Liver (tissue), 9 donors: Measurements from ENCODE around the gene SLC13A1. TPM values are rescaled to one million over a fixed set of nuclear protein-coding genes. Genes with fewer than 3 reads are reported as not detected.

Experiments used
- DNase-seq: peaks from one replicate; pipeline ENCODE4 v3.0.0-alpha.2; 2017; ENCODE audit warnings: low spot score
- H3K27ac ChIP-seq, 2 donors: one replicate each; pipeline ENCODE4 v1.7.0; 2013; ENCODE audit warnings: inconsistent platforms in 2 of 2, low read length in 2 of 2, control low read depth in 1 of 2, low read depth in 1 of 2, mild to moderate bottlenecking in 1 of 2
- H3K27me3 ChIP-seq, 4 donors: one replicate each; pipeline versions ENCODE4 v1.6.1 to v1.7.0; 2013; ENCODE audit warnings: low read length in 3 of 4, inconsistent platforms in 1 of 4, mild to moderate bottlenecking in 1 of 4, moderate library complexity in 1 of 4; ENCODE audit not compliant: control insufficient read depth in 4 of 4, insufficient read depth in 4 of 4
- H3K36me3 ChIP-seq, 4 donors: one replicate each; pipeline versions ENCODE4 v1.6.1 to v1.7.0; 2013; ENCODE audit warnings: low read length in 3 of 4, mild to moderate bottlenecking in 3 of 4, low read depth in 1 of 4, moderate library complexity in 1 of 4; ENCODE audit not compliant: control insufficient read depth in 4 of 4, insufficient read depth in 3 of 4
- H3K4me1 ChIP-seq, 4 donors: one replicate each; pipeline versions ENCODE4 v1.6.1 to v1.7.0; 2013; ENCODE audit warnings: low read length in 3 of 4, mild to moderate bottlenecking in 3 of 4, moderate library complexity in 1 of 4; ENCODE audit not compliant: control insufficient read depth in 4 of 4, insufficient read depth in 4 of 4
- H3K4me3 ChIP-seq, 3 donors: one replicate each; pipeline versions ENCODE4 v1.6.1 to v1.7.0; 2013; ENCODE audit warnings: low read length in 3 of 3, control low read depth in 1 of 3, low read depth in 1 of 3, mild to moderate bottlenecking in 1 of 3
- H3K9ac ChIP-seq, 2 donors: one replicate each; pipeline ENCODE4 v1.7.0; 2013; ENCODE audit warnings: low read length in 2 of 2, mild to moderate bottlenecking in 2 of 2, moderate library complexity in 2 of 2, control low read depth in 1 of 2, low read depth in 1 of 2
- H3K9me3 ChIP-seq, 4 donors: one replicate each; pipeline versions ENCODE4 v1.6.1 to v1.7.0; 2013; ENCODE audit warnings: low read length in 3 of 4; ENCODE audit not compliant: control insufficient read depth in 4 of 4
- ATF3 ChIP-seq: IDR thresholded peaks from 2 replicates; pipeline ENCODE4 v1.6.1; 2016; ENCODE audit warnings: antibody characterized with exemption
- FOXA1 ChIP-seq: IDR thresholded peaks from 2 replicates; pipeline ENCODE4 v1.6.1; 2016; ENCODE audit warnings: antibody characterized with exemption
- HNF4G ChIP-seq: IDR thresholded peaks from 2 replicates; pipeline ENCODE4 v1.6.1; 2016; ENCODE audit warnings: antibody characterized with exemption
- RAD21 ChIP-seq, 2 donors: IDR thresholded peaks; 2 replicates each; pipeline ENCODE4 v1.6.1; 2016; ENCODE audit warnings: antibody characterized with exemption in 2 of 2, mild to moderate bottlenecking in 2 of 2
- REST ChIP-seq: IDR thresholded peaks from 2 replicates; pipeline ENCODE4 v1.6.1; 2016; ENCODE audit warnings: antibody characterized with exemption, mild to moderate bottlenecking
- SP1 ChIP-seq: IDR thresholded peaks from 2 replicates; pipeline ENCODE4 v1.6.1; 2018; ENCODE audit warnings: antibody characterized with exemption, mild to moderate bottlenecking
- TAF1 ChIP-seq: conservative IDR thresholded peaks from 2 replicates; pipeline ENCODE4 v1.6.1; 2016; ENCODE audit warnings: antibody characterized with exemption, mild to moderate bottlenecking
- YY1 ChIP-seq: IDR thresholded peaks from 2 replicates; pipeline ENCODE4 v1.6.1; 2016; ENCODE audit warnings: antibody characterized with exemption, mild to moderate bottlenecking
- ZBTB33 ChIP-seq: IDR thresholded peaks from 2 replicates; pipeline ENCODE4 v1.6.1; 2016; ENCODE audit warnings: antibody characterized with exemption
- WGBS: extraction: QIAGEN DNeasy Blood & Tissue Kit; methylation state at CpG from one replicate; pipeline ENCODE4 v1.1.7; 2013; 5-methylcytosine and 5-hydroxymethylcytosine counted together
- polyA plus RNA-seq, 2 donors: library from polyadenylated mRNA; stranded (reverse) in 1 of 2; unstranded in 1 of 2; fragments of 200-250 nt in 1 of 2; fragments of >200 nt in 1 of 2; fragmentation: Nextera tagmentation in 1 of 2; extraction: Ambion mirVana in 1 of 2; gene quantifications; one replicate each; pipeline versions ENCODE4 v1.2.1 to v1.2.3, GENCODE V29; 2013 to 2015
- total RNA-seq, 2 donors: library from RNA; depleted of rRNA; stranded (reverse); fragments of >200 nt; gene quantifications; one replicate each; pipeline ENCODE4 v1.2.3, GENCODE V29; 2014
- donor health status: healthy.
- donor health status: healthy.
- donor health status: healthy.
- donor health status: healthy.
- donor health status: healthy.

Gene SLC13A1
- total and polyA plus RNA-seq, 4 donors: not detected

DNA sequence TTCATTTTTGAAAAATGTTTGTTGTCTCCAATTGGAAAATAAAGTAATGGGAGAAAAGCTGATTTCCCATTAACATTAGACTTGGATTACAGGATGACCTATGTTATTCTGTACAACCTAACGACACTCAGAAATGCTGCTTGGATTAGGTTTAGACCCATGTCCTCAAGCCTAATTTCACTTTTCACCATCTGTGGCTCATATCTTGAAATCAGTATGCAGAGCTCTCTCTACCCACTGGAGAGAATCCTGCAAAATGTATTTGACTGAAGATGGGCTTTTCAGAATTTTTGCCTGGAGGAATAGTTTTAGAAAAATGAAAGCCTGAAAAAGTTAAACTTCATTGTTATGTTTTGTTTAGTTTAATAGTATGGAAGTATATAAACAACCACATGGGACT, 63.8 kb downstream of the SLC13A1 start:
- 83% methylated on average over 1 of the region's 1 CpG for whole genome bisulfite sequencing
- no peak for DNase-seq
- H3K4me3 ChIP-seq: no peak overlapping the region
- H3K36me3 ChIP-seq: no peaks in the 10 kb centered on the region
- H3K4me1 ChIP-seq: no peaks in the 10 kb centered on the region
- TF ChIP-seq ATF3 (no peak), REST (no peak), YY1 (no peak), RAD21 (IDR thresholded peaks at IDR 0.05) (no peak), TAF1 (no peak), ZBTB33 (no peak)
- no peak overlapping the region for H3K9ac ChIP-seq
- H3K27me3 ChIP-seq: no peaks in the 10 kb centered on the region
- H3K9me3 ChIP-seq: no peaks in the 10 kb centered on the region
- H3K27ac ChIP-seq: no peak overlapping the region

GRCh38 chr7:123133924-123134323, 65.8 kb downstream of the SLC13A1 start:
- WGBS: 88% methylated on average over 5 of the region's 5 CpGs
- no peak overlapping the region for H3K27ac ChIP-seq
- H3K9me3 ChIP-seq: no peaks in the 10 kb centered on the region
- no peak overlapping the region for H3K9ac ChIP-seq
- no peaks in the 10 kb centered on the region for H3K4me1 ChIP-seq
- TF ChIP-seq FOXA1: no peak
- TF ChIP-seq SP1: no peak
- TF ChIP-seq HNF4G: no peak
- TF ChIP-seq REST: no peak
- no peak for DNase-seq
- H3K36me3 ChIP-seq: no peaks in the 10 kb centered on the region
- H3K27me3 ChIP-seq: no peaks in the 10 kb centered on the region
- H3K4me3 ChIP-seq: no peak overlapping the region
